ENCODE data around the gene PSKH1.

The PSKH1 gene

GRCh38 chr16:67888331-67888730, 4.7 kb upstream of the PSKH1 start:
- no peak overlapping the region for H2AFZ ChIP-seq (ENCODE audit: insufficient read depth, low read length, poor library complexity)
- WGBS (ENCODE audit: extremely low coverage, insufficient coverage, insufficient read length) = no CpG with 5 or more reads among the region's 3 CpGs
- H4K91ac ChIP-seq (ENCODE audit: low read depth, low read length) = no peak overlapping the region

GRCh38 chr16:67892375-67892774, 679 bp upstream of the PSKH1 start:
- Histone ChIP-seq H2BK120ac (ENCODE audit: insufficient read depth, low read length, poor library complexity) (no peak overlapping the region), H3K4ac (ENCODE audit: low read depth, low read length) (no peak overlapping the region), H3K79me2 (ENCODE audit: control insufficient read depth, insufficient read depth, low read length, poor library complexity) (peaks cover 8% of the 10 kb centered on the region), H3K9ac (ENCODE audit: low read length) (no peak overlapping the region), H2BK5ac (ENCODE audit: low read depth, low read length, poor library complexity) (no peak overlapping the region), H3K23ac (ENCODE audit: low read length) (no peak overlapping the region), H3K18ac (ENCODE audit: low read length) (no peak overlapping the region), H2AFZ (ENCODE audit: insufficient read depth, low read length, poor library complexity) (no peak overlapping the region), H3K9me3 (ENCODE audit: insufficient read depth, low read depth, low read length) (no peaks in the 10 kb centered on the region), H3K4me2 (ENCODE audit: low read length) (peak overlapping the region; percentile 67), H4K8ac (ENCODE audit: low read depth, low read length) (no peak overlapping the region), H2BK12ac (ENCODE audit: low read length) (no peak overlapping the region), H4K91ac (ENCODE audit: low read depth, low read length) (no peak overlapping the region), H3K14ac (ENCODE audit: low read length) (no peak overlapping the region), H2AK5ac (ENCODE audit: low read length) (no peak overlapping the region), H4K12ac (ENCODE audit: low read depth, low read length) (no peak overlapping the region), H3K4me3 (ENCODE audit: low read depth, low read length) (no peak overlapping the region), H3K36me3 (ENCODE audit: control insufficient read depth in 1 of 2, insufficient read depth in 2 of 2, low read length in 2 of 2) (no peaks in the 10 kb centered on the region), H3K79me1 (ENCODE audit: low read length) (peaks cover 6% of the 10 kb centered on the region), H3K4me1 (ENCODE audit: control insufficient read depth in 1 of 2, insufficient read depth in 2 of 2, low read length in 2 of 2) (peaks cover 5 to 8% of the 10 kb centered on the region in 2 experiments), H3K27ac (ENCODE audit: low read depth, low read length) (no peak overlapping the region), H3K27me3 (ENCODE audit: insufficient read depth, low read length) (no peaks in the 10 kb centered on the region)
- DNase-seq = no peak
- WGBS (ENCODE audit: extremely low coverage, insufficient coverage, insufficient read length) = no CpG with 5 or more reads among the region's 5 CpGs

More at GRCh38 chr16:67888331-67888730, 4.7 kb upstream of the PSKH1 start:
- Histone ChIP-seq H3K9me3 (ENCODE audit: insufficient read depth, low read depth, low read length) (no peaks in the 10 kb centered on the region), H3K36me3 (ENCODE audit: control insufficient read depth in 1 of 2, insufficient read depth in 2 of 2, low read length in 2 of 2) (peaks cover 13 to 15% of the 10 kb centered on the region in 2 experiments), H3K23ac (ENCODE audit: low read length) (no peak overlapping the region), H2BK120ac (ENCODE audit: insufficient read depth, low read length, poor library complexity) (no peak overlapping the region), H4K12ac (ENCODE audit: low read depth, low read length) (no peak overlapping the region), H2BK5ac (ENCODE audit: low read depth, low read length, poor library complexity) (no peak overlapping the region), H2AK5ac (ENCODE audit: low read length) (no peak overlapping the region), H3K79me2 (ENCODE audit: control insufficient read depth, insufficient read depth, low read length, poor library complexity) (peaks cover 2% of the 10 kb centered on the region), H3K9ac (ENCODE audit: low read length) (no peak overlapping the region), H4K8ac (ENCODE audit: low read depth, low read length) (no peak overlapping the region), H3K4me2 (ENCODE audit: low read length) (no peak overlapping the region), H3K27ac (ENCODE audit: low read depth, low read length) (no peak overlapping the region), H3K4me3 (ENCODE audit: low read depth, low read length) (no peak overlapping the region), H3K14ac (ENCODE audit: low read length) (no peak overlapping the region), H3K4ac (ENCODE audit: low read depth, low read length) (no peak overlapping the region), H3K4me1 (ENCODE audit: control insufficient read depth in 1 of 2, insufficient read depth in 2 of 2, low read length in 2 of 2) (peaks cover 11 to 18% of the 10 kb centered on the region in 2 experiments), H3K27me3 (ENCODE audit: insufficient read depth, low read length) (no peaks in the 10 kb centered on the region), H3K18ac (ENCODE audit: low read length) (no peak overlapping the region), H3K79me1 (ENCODE audit: low read length) (peaks cover 4% of the 10 kb centered on the region), H2BK12ac (ENCODE audit: low read length) (no peak overlapping the region)
- DNase-seq = no peak

GRCh38 chr16:67893743-67894399, 817 bp downstream of the PSKH1 start:
- no CpG with 5 or more reads among the region's 14 CpGs for WGBS (ENCODE audit: extremely low coverage, insufficient coverage, insufficient read length)
- H3K4me2 ChIP-seq (ENCODE audit: low read length) = peak overlapping the region; percentile 96
- no peaks in the 10 kb centered on the region for H3K9me3 ChIP-seq (ENCODE audit: insufficient read depth, low read depth, low read length)
- peak overlapping the region; percentile 78 for H2BK5ac ChIP-seq (ENCODE audit: low read depth, low read length, poor library complexity)
- H3K4me1 ChIP-seq (ENCODE audit: control insufficient read depth in 1 of 2, insufficient read depth in 2 of 2, low read length in 2 of 2) = peaks cover 5 to 8% of the 10 kb centered on the region in 2 experiments
- peaks cover 8% of the 10 kb centered on the region for H3K79me2 ChIP-seq (ENCODE audit: control insufficient read depth, insufficient read depth, low read length, poor library complexity)
- peak overlapping the region; percentile 100 for H3K9ac ChIP-seq (ENCODE audit: low read length)
- no peak overlapping the region for H3K23ac ChIP-seq (ENCODE audit: low read length)
- no peak for DNase-seq
- peak overlapping the region; percentile 97 for H3K14ac ChIP-seq (ENCODE audit: low read length)
- peak overlapping the region; percentile 98 for H4K8ac ChIP-seq (ENCODE audit: low read depth, low read length)
- H3K36me3 ChIP-seq (ENCODE audit: control insufficient read depth in 1 of 2, insufficient read depth in 2 of 2, low read length in 2 of 2) = no peaks in the 10 kb centered on the region
- peak overlapping the region; percentile 71 for H3K4ac ChIP-seq (ENCODE audit: low read depth, low read length)
- peak overlapping the region; percentile 98 for H2AFZ ChIP-seq (ENCODE audit: insufficient read depth, low read length, poor library complexity)
- H3K4me3 ChIP-seq (ENCODE audit: low read depth, low read length) = peak overlapping the region; percentile 95
- H2AK5ac ChIP-seq (ENCODE audit: low read length) = peak overlapping the region; percentile 95
- H3K27ac ChIP-seq (ENCODE audit: low read depth, low read length) = peak overlapping the region; percentile 61
- peak overlapping the region; percentile 98 for H4K91ac ChIP-seq (ENCODE audit: low read depth, low read length)
- peaks cover 6% of the 10 kb centered on the region for H3K79me1 ChIP-seq (ENCODE audit: low read length)
- H2BK120ac ChIP-seq (ENCODE audit: insufficient read depth, low read length, poor library complexity) = peak overlapping the region; percentile 97
- peak overlapping the region; percentile 98 for H4K12ac ChIP-seq (ENCODE audit: low read depth, low read length)
- no peak overlapping the region for H2BK12ac ChIP-seq (ENCODE audit: low read length)
- peak overlapping the region; percentile 100 for H3K18ac ChIP-seq (ENCODE audit: low read length)
- H3K27me3 ChIP-seq (ENCODE audit: insufficient read depth, low read length) = no peaks in the 10 kb centered on the region

- no peak overlapping the region for H4K12ac ChIP-seq (ENCODE audit: low read depth, low read length)
- no peaks in the 10 kb centered on the region for H3K9me3 ChIP-seq (ENCODE audit: insufficient read depth, low read depth, low read length)
- no peak overlapping the region for H3K4me3 ChIP-seq (ENCODE audit: low read depth, low read length)
- no peak overlapping the region for H3K9ac ChIP-seq (ENCODE audit: low read length)
- no peaks in the 10 kb centered on the region for H3K27me3 ChIP-seq (ENCODE audit: insufficient read depth, low read length)
- no peak overlapping the region for H2AK5ac ChIP-seq (ENCODE audit: low read length)
- H4K8ac ChIP-seq (ENCODE audit: low read depth, low read length) = no peak overlapping the region
- H3K23ac ChIP-seq (ENCODE audit: low read length) = no peak overlapping the region
- no peak for DNase-seq
- no peak overlapping the region for H3K4ac ChIP-seq (ENCODE audit: low read depth, low read length)
- H4K91ac ChIP-seq (ENCODE audit: low read depth, low read length) = no peak overlapping the region
- H2BK120ac ChIP-seq (ENCODE audit: insufficient read depth, low read length, poor library complexity) = no peak overlapping the region
- peaks cover 8% of the 10 kb centered on the region for H3K79me2 ChIP-seq (ENCODE audit: control insufficient read depth, insufficient read depth, low read length, poor library complexity)
- H3K18ac ChIP-seq (ENCODE audit: low read length) = no peak overlapping the region
- no peak overlapping the region for H2BK12ac ChIP-seq (ENCODE audit: low read length)
- peaks cover 5 to 8% of the 10 kb centered on the region in 2 experiments for H3K4me1 ChIP-seq (ENCODE audit: control insufficient read depth in 1 of 2, insufficient read depth in 2 of 2, low read length in 2 of 2)
- peaks cover 6% of the 10 kb centered on the region for H3K79me1 ChIP-seq (ENCODE audit: low read length)
- no peak overlapping the region for H2AFZ ChIP-seq (ENCODE audit: insufficient read depth, low read length, poor library complexity)
- no CpG with 5 or more reads among the region's 3 CpGs for WGBS (ENCODE audit: extremely low coverage, insufficient coverage, insufficient read length)
- no peak overlapping the region for H3K27ac ChIP-seq (ENCODE audit: low read depth, low read length)
- H3K4me2 ChIP-seq (ENCODE audit: low read length) = no peak overlapping the region
- H3K14ac ChIP-seq (ENCODE audit: low read length) = no peak overlapping the region
- no peak overlapping the region for H2BK5ac ChIP-seq (ENCODE audit: low read depth, low read length, poor library complexity)
- peaks cover 0 to 4% of the 10 kb centered on the region in 2 experiments for H3K36me3 ChIP-seq (ENCODE audit: control insufficient read depth in 1 of 2, insufficient read depth in 2 of 2, low read length in 2 of 2)
These were observed 4.2 kb downstream of the PSKH1 start for GRCh38 chr16:67897231-67897630.

Measured in trophoblast cell (in vitro differentiated cells and primary cell).